CD4-positive, alpha-beta T cell (primary cell): ENCODE measurements around the gene CSNK1A1. TPM values are rescaled to one million over a fixed set of nuclear protein-coding genes. Genes with fewer than 3 reads are reported as not detected.
A peak's percentile ranks its signal among the peaks of the same experiment; 100 is the strongest.

Source experiments
- ATAC-seq: fragments of 200-7000 bp; cut with Tn5 transposase; one replicate; pipeline ENCODE4 v1.10.0; 2022; ENCODE audit warnings: mild to moderate bottlenecking; ENCODE audit not compliant: poor library complexity
- CTCF ChIA-PET: fragments of 350-600 bp; sonication (Branson Sonifier 250); formaldehyde crosslinking; loops from one replicate; lab custom pipeline; 2021; ENCODE audit warnings: antibody characterized with exemption, inconsistent platforms; lab: Charles Lee
- POLR2A ChIA-PET: fragments of 350-600 bp; sonication (Branson Sonifier 250); formaldehyde crosslinking; loops from one replicate; lab custom pipeline; 2021; ENCODE audit warnings: antibody characterized with exemption, inconsistent platforms; lab: Charles Lee
- DNase-seq, 14 experiments: peaks; one replicate each; pipeline ENCODE4 v3.0.0-alpha.2; 2013 to 2020; ENCODE audit warnings: mixed read lengths in 2 of 14
- H3K27ac ChIP-seq, 2 donors: one replicate each; pipeline versions ENCODE4 v1.5.1 to v1.7.0; 2013; ENCODE audit warnings: low read length in 2 of 2, low read depth in 1 of 2, mild to moderate bottlenecking in 1 of 2
- H3K27me3 ChIP-seq, 2 experiments: 1 replicate in 1 of 2; 2 replicates in 1 of 2; pipeline versions ENCODE4 v1.6.1 to v1.7.0; 2013; ENCODE audit warnings: low read length in 2 of 2, control low read depth in 1 of 2, mild to moderate bottlenecking in 1 of 2, moderate library complexity in 1 of 2; ENCODE audit not compliant: insufficient read depth in 2 of 2, control insufficient read depth in 1 of 2
- H3K36me3 ChIP-seq: one replicate; pipeline ENCODE4 v1.6.1; 2013; ENCODE audit warnings: low read length, control low read depth; ENCODE audit not compliant: insufficient read depth
- H3K4me1 ChIP-seq: one replicate; pipeline ENCODE4 v1.6.1; 2013; ENCODE audit warnings: low read length, control low read depth; ENCODE audit not compliant: insufficient read depth
- H3K4me3 ChIP-seq: one replicate; pipeline ENCODE4 v1.5.1; 2013; ENCODE audit warnings: mild to moderate bottlenecking, low read length, moderate library complexity
- H3K9me3 ChIP-seq, 2 experiments: 1 replicate in 1 of 2; 2 replicates in 1 of 2; pipeline versions ENCODE4 v1.6.1 to v1.7.0; 2013; ENCODE audit warnings: low read length in 2 of 2, mild to moderate bottlenecking in 2 of 2, control low read depth in 1 of 2, moderate library complexity in 1 of 2; ENCODE audit not compliant: control insufficient read depth in 1 of 2, insufficient read depth in 1 of 2
- H3K27ac Mint-ChIP-seq: one replicate; pipeline ENCODE4 v1.8.0; 2020; ENCODE audit warnings: mixed read lengths
- H3K27me3 Mint-ChIP-seq: one replicate; pipeline ENCODE4 v1.8.0; 2021; ENCODE audit warnings: mixed read lengths
- H3K36me3 Mint-ChIP-seq: one replicate; pipeline ENCODE4 v1.8.0; 2021; ENCODE audit warnings: low read depth, mixed read lengths
- H3K4me1 Mint-ChIP-seq: one replicate; pipeline ENCODE4 v1.8.0; 2021; ENCODE audit warnings: low read depth, mixed read lengths
- H3K4me3 Mint-ChIP-seq: one replicate; pipeline ENCODE4 v1.8.0; 2020; ENCODE audit warnings: mild to moderate bottlenecking, mixed read lengths
- H3K9me3 Mint-ChIP-seq: one replicate; pipeline ENCODE4 v1.8.0; 2020; ENCODE audit warnings: mixed read lengths
- CTCF ChIP-seq: fragments of 200-600 bp; IDR thresholded peaks from one replicate; pipeline ENCODE4 v1.8.0; 2022; ENCODE audit warnings: antibody characterized with exemption, mild to moderate bottlenecking
- intact Hi-C, 2 experiments: fragments of 100-400 bp; cut with DNase I in 1 of 2; cut with micrococcal nuclease in 1 of 2; formaldehyde crosslinking; loops; one replicate each; pipeline versions ENCODE4 v1.15.1 to v1.9.0; 2023 to 2025; cut with DNase I, micrococcal nuclease
- total RNA-seq, 174 experiments: library from RNA in 2 of 174; stranded (reverse) in 2 of 174; gene quantifications; one replicate each; pipeline ENCODE4 v1.2.3 and lab custom pipeline; 2021 to 2026

The CSNK1A1 gene
- total RNA-seq, 2 experiments from 2014 or later, result 201 to 217 TPM

GRCh38 chr5:149532413-149532812 lies 18.8 kb downstream of the CSNK1A1 start:
- Mint-ChIP-seq H3K36me3 (peaks cover 54% of the 10 kb centered on the region), H3K27ac (no peak overlapping the region), H3K4me1 (peaks cover 88% of the 10 kb centered on the region), H3K9me3 (no peaks in the 10 kb centered on the region), H3K27me3 (no peaks in the 10 kb centered on the region), H3K4me3 (no peak overlapping the region)
- ChIA-PET CTCF (interaction anchor here (1.0 kb wide), 1 partner anchor 20 kb away, joined by 3 read pairs; the partner anchor contains the start of gene CSNK1A1), POLR2A (interaction anchor here (0.7 kb wide), 2 partner anchors 16 to 30 kb away, joined by 4 read pairs; no protein-coding TSS in a partner anchor)
- H3K9me3 ChIP-seq, result no peaks in the 10 kb centered on the region
- intact Hi-C loops, result no loop called here
- peaks cover 47% of the 10 kb centered on the region for H3K4me1 ChIP-seq
- no peak overlapping the region for H3K27ac ChIP-seq
- H3K36me3 ChIP-seq, result peaks cover 25% of the 10 kb centered on the region
- H3K4me3 ChIP-seq, result no peak overlapping the region
- TF ChIP-seq CTCF, result no peak
- ATAC-seq (no peak), DNase-seq (no peak)
- no peaks in the 10 kb centered on the region for H3K27me3 ChIP-seq

- Histone ChIP-seq H3K27me3 (no peaks in the 10 kb centered on the region), H3K9me3 (no peaks in the 10 kb centered on the region), H3K4me3 (no peak overlapping the region), H3K36me3 (peaks cover 14% of the 10 kb centered on the region), H3K27ac (no peak overlapping the region), H3K4me1 (peaks cover 42% of the 10 kb centered on the region)
- Mint-ChIP-seq H3K9me3 (no peaks in the 10 kb centered on the region), H3K4me3 (peak overlapping the region; percentile 22), H3K27ac (peak overlapping the region; percentile 7), H3K4me1 (peaks cover 90% of the 10 kb centered on the region), H3K27me3 (no peaks in the 10 kb centered on the region), H3K36me3 (peaks cover 42% of the 10 kb centered on the region)
- DNase-seq (no peak), ATAC-seq (no peak)
- intact Hi-C loops, result no loop called here
- ChIA-PET POLR2A (interaction anchor here (0.7 kb wide), 1 partner anchor 31 kb away, joined by 3 read pairs; no protein-coding TSS in a partner anchor), CTCF (interaction anchor here (0.9 kb wide), 1 partner anchor 11 kb away, joined by 4 read pairs; no protein-coding TSS in a partner anchor)
- no peak for TF ChIP-seq CTCF
Measured at GRCh38 chr5:149529463-149529862, 21.8 kb downstream of the CSNK1A1 start.

- Mint-ChIP-seq H3K27me3 (no peaks in the 10 kb centered on the region), H3K4me1 (peaks cover 93% of the 10 kb centered on the region), H3K36me3 (peaks cover 46% of the 10 kb centered on the region), H3K9me3 (no peaks in the 10 kb centered on the region), H3K27ac (peak overlapping the region; percentile 15), H3K4me3 (peak overlapping the region; percentile 20)
- Histone ChIP-seq H3K9me3 (no peaks in the 10 kb centered on the region), H3K4me3 (no peak overlapping the region), H3K27ac (no peak overlapping the region), H3K36me3 (peaks cover 24% of the 10 kb centered on the region), H3K27me3 (no peaks in the 10 kb centered on the region), H3K4me1 (peaks cover 38% of the 10 kb centered on the region)
- DNase-seq (no peak), ATAC-seq (no peak)
- POLR2A ChIA-PET, result interaction anchor here (1.4 to 1.6 kb wide), 2 partner anchors 21 to 23 kb away, joined by 6 to 10 read pairs; partner anchors contain the start of gene CSNK1A1
- TF ChIP-seq CTCF, result no peak
- intact Hi-C loops, result no loop called here
- CTCF ChIA-PET, result interaction anchor here (1.0 to 1.1 kb wide), 2 partner anchors 21 to 161 kb away, joined by 3 read pairs; no protein-coding TSS in a partner anchor
Measured at GRCh38 chr5:149528281-149529060, 22.8 kb downstream of the CSNK1A1 start.
